Fibroblast of lung (primary cell): ENCODE results near the gene ENPP6. TPM values are rescaled to one million over a fixed set of nuclear protein-coding genes. Genes with fewer than 3 reads are reported as not detected.

Experiments
- DNase-seq, 2 donors: peaks; one replicate each; pipeline versions ENCODE4 v3.0.0 to v3.0.0-alpha.2; 2010; ENCODE audit warnings: low read depth in 2 of 2
- H2AFZ ChIP-seq: 2 replicates; pipeline ENCODE4 v1.5.1; 2012; ENCODE audit warnings: low read length, control low read depth, inconsistent platforms
- H3K27ac ChIP-seq: 2 replicates; pipeline ENCODE4 v1.5.1; 2011; ENCODE audit warnings: low read length, control low read depth; ENCODE audit not compliant: insufficient read depth
- H3K27me3 ChIP-seq: 2 replicates; pipeline ENCODE4 v1.5.1; 2011; ENCODE audit warnings: mild to moderate bottlenecking, low read length; ENCODE audit not compliant: control insufficient read depth, insufficient read depth
- H3K36me3 ChIP-seq: 2 replicates; pipeline ENCODE4 v1.5.1; 2011; ENCODE audit warnings: low read length; ENCODE audit not compliant: control insufficient read depth, insufficient read depth
- H3K4me1 ChIP-seq: 2 replicates; pipeline ENCODE4 v1.5.1; 2011; ENCODE audit warnings: low read length; ENCODE audit not compliant: control insufficient read depth, insufficient read depth; ENCODE audit errors: extremely low read depth
- H3K4me2 ChIP-seq: 2 replicates; pipeline ENCODE4 v1.5.1; 2011; ENCODE audit warnings: low read length, control low read depth; ENCODE audit not compliant: insufficient read depth; ENCODE audit errors: extremely low read depth
- H3K4me3 ChIP-seq, 4 experiments: fragments of 200-600 bp in 1 of 4; sonication (generic) in 1 of 4; replicated peaks in 1 of 4; 2 replicates each; pipeline ENCODE4 v1.5.1; 2011 to 2016; ENCODE audit warnings: low read length in 4 of 4, low read depth in 3 of 4, mild to moderate bottlenecking in 3 of 4, control low read depth in 2 of 4, inconsistent platforms in 1 of 4, mixed read lengths in 1 of 4; ENCODE audit not compliant: insufficient read depth in 1 of 4; ENCODE audit errors: control extremely low read depth in 1 of 4
- H3K79me2 ChIP-seq: 2 replicates; pipeline ENCODE4 v1.5.1; 2012; ENCODE audit warnings: mild to moderate bottlenecking, low read length, inconsistent platforms; ENCODE audit not compliant: control insufficient read depth, insufficient read depth
- H3K9ac ChIP-seq: 2 replicates; pipeline ENCODE4 v1.5.1; 2011; ENCODE audit warnings: mild to moderate bottlenecking, low read length, control low read depth; ENCODE audit not compliant: insufficient read depth
- H3K9me3 ChIP-seq: 2 replicates; pipeline ENCODE4 v1.5.1; 2012; ENCODE audit warnings: low read depth, low read length; ENCODE audit not compliant: control insufficient read depth, insufficient read depth
- H4K20me1 ChIP-seq: 2 replicates; pipeline ENCODE4 v1.5.1; 2011; ENCODE audit warnings: low read length; ENCODE audit not compliant: control insufficient read depth, insufficient read depth; ENCODE audit errors: extremely low read depth
- EZH2 ChIP-seq: IDR thresholded peaks from 2 replicates; pipeline ENCODE4 v1.5.1; 2012; ENCODE audit warnings: low read length, control low read depth, mild to moderate bottlenecking; ENCODE audit errors: missing control alignments
- polyA plus RNA-seq, 2 donors: library from polyadenylated mRNA; depleted of rRNA in 1 of 2; stranded (reverse) in 1 of 2; unstranded in 1 of 2; fragments of >200 nt; gene quantifications; 2 replicates each; pipeline ENCODE4 v1.2.1, GENCODE V29; 2011 to 2012; ENCODE audit warnings: missing spikeins in 1 of 2
- total RNA-seq: library from RNA; depleted of rRNA; stranded (reverse); fragments of >200 nt; gene quantifications from 2 replicates; pipeline ENCODE4 v1.2.1, GENCODE V29; 2014
- TF ChIP-seq, protein P1 (sequence below), 2 donors: IDR thresholded peaks in 1 of 2; conservative IDR thresholded peaks in 1 of 2; 1 replicate in 1 of 2; 2 replicates in 1 of 2; pipeline ENCODE4 v1.5.1; 2011 to 2012; ENCODE audit warnings: low read length in 2 of 2, control low read depth in 1 of 2, inconsistent platforms in 1 of 2, low read depth in 1 of 2, mild to moderate bottlenecking in 1 of 2

Gene ENPP6
- total and polyA plus RNA-seq, 2 donors (not counting 1 experiment from before 2014, with no cell fraction given), result 0.17 to 0.33 TPM

DNA sequence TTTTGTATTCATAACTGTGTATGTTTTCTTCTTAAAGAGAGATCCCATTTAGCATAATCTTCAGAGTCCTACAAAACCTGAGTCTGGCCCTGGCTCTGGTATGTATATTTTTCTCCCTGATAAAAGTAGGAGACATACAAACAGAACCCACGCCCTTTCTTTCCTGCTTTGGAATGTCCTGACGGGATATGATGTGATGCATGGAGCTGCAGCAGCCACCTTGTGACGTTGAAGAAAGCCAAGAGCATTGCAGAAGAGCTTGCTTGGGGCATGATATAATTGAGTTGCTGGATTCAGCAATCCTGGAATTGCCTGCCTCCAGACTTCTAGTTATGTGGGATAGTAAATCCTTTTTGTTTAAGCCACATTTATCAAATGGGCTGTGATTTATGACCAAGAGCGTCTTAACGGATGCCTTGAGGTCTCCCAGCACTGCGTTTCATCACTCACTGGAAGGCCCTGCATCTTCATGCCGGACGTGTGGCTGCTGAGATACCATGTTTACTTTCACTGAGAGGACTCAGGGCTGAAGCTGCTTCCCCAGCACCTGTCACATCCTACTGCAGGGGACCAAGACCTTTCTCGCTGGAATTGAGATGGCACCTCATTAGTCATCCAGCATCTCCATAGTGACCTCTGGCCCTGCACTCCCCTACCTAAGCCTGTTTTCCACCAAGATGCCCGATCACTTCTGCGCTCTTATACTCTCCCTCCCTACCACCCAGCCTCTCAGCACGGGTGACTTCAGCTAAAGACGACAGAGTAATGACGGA, 107.0 kb downstream of the ENPP6 start:
- no peak overlapping the region for H3K27ac ChIP-seq
- H3K4me2 ChIP-seq, result no peak overlapping the region
- no peak overlapping the region for H2AFZ ChIP-seq
- no peak for DNase-seq
- no peak overlapping the region for H3K9ac ChIP-seq
- H3K27me3 ChIP-seq, result no peaks in the 10 kb centered on the region
- H3K9me3 ChIP-seq, result no peaks in the 10 kb centered on the region
- H3K4me1 ChIP-seq, result no peaks in the 10 kb centered on the region
- no peaks in the 10 kb centered on the region for H3K79me2 ChIP-seq
- no peaks in the 10 kb centered on the region for H3K36me3 ChIP-seq
- H4K20me1 ChIP-seq, result no peaks in the 10 kb centered on the region
- TF ChIP-seq, protein P1, sequence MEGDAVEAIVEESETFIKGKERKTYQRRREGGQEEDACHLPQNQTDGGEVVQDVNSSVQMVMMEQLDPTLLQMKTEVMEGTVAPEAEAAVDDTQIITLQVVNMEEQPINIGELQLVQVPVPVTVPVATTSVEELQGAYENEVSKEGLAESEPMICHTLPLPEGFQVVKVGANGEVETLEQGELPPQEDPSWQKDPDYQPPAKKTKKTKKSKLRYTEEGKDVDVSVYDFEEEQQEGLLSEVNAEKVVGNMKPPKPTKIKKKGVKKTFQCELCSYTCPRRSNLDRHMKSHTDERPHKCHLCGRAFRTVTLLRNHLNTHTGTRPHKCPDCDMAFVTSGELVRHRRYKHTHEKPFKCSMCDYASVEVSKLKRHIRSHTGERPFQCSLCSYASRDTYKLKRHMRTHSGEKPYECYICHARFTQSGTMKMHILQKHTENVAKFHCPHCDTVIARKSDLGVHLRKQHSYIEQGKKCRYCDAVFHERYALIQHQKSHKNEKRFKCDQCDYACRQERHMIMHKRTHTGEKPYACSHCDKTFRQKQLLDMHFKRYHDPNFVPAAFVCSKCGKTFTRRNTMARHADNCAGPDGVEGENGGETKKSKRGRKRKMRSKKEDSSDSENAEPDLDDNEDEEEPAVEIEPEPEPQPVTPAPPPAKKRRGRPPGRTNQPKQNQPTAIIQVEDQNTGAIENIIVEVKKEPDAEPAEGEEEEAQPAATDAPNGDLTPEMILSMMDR (conservative IDR thresholded peaks at IDR 0.05 in 1 of 2, IDR thresholded peaks at IDR 0.05 in 1 of 2; ENCODE audit: low read depth in 1 of 2, low read length in 2 of 2), result no peak
- no peak for TF ChIP-seq EZH2
- no peak overlapping the region for H3K4me3 ChIP-seq

DNA sequence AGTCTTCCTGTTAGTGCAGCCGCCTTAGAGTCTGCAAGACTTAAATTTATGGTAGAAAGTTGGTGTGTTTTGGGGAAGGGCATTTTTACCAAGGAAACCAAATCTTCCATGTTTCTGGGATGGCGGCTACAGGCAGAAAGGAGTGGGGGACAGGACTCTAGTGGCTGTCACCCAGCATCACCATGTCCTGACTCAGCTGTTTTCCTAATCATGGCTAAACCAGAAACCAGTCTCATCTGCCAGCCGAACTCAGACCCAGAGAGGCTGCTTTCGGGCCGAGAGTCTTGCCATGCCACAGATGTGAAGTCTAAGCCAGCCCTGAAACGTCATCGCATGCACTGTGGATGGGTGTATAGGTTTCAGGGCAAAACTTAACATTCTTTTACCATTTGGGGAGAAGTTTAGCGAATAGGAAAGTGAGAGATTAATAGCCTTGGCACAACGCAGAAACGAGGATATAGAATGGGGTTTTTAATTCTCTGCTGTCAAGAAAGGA, 109.6 kb downstream of the ENPP6 start:
- Histone ChIP-seq H3K4me2 (no peak overlapping the region), H2AFZ (no peak overlapping the region), H3K27ac (no peak overlapping the region), H3K4me1 (no peaks in the 10 kb centered on the region), H3K9me3 (no peaks in the 10 kb centered on the region), H3K27me3 (no peaks in the 10 kb centered on the region), H3K9ac (no peak overlapping the region), H3K4me3 (no peak overlapping the region), H3K79me2 (no peaks in the 10 kb centered on the region), H3K36me3 (no peaks in the 10 kb centered on the region), H4K20me1 (no peaks in the 10 kb centered on the region)
- TF ChIP-seq, protein P1 (conservative IDR thresholded peaks at IDR 0.05 in 1 of 2, IDR thresholded peaks at IDR 0.05 in 1 of 2; ENCODE audit: low read depth in 1 of 2, low read length in 2 of 2), result no peak
- TF ChIP-seq EZH2, result no peak
- no peak for DNase-seq

DNA sequence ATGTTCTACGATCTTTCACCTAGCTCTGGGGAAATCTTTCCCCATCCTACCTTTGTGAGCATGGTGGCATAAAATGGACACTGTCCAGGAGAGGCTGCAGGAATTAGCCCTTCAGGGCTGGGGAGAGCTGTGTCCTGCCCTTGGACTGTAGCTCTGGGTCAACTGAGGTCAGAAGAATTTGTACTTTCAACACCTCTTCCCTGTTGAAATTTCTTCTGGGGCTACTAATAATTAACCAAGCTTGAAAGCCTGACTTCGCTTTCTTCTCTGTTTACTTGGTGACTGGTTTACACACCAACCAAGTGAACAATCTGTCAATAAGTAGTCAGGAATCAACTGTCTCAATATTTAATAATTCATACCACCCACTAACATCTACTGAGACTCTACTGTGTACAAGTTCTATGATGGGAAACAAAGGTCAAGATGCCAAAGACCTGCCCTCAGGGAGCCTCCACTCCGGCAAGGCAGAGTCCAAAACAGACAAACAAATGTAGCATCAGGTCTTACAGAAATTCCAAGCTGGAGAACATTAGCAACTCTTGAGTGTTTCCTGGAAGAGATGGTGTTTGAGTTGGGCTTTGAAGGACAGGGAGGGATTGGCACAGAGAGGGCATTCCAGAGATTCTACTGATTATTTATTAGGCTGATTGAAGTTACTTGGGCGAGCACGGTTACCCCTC, 113.1 kb downstream of the ENPP6 start:
- DNase-seq, result peak in 1 of 2 donors; percentile 39
- Histone ChIP-seq H3K4me2 (no peak overlapping the region), H3K4me3 (no peak overlapping the region), H3K79me2 (no peaks in the 10 kb centered on the region), H3K27me3 (no peaks in the 10 kb centered on the region), H3K9me3 (no peaks in the 10 kb centered on the region), H4K20me1 (no peaks in the 10 kb centered on the region), H3K4me1 (no peaks in the 10 kb centered on the region), H3K9ac (no peak overlapping the region), H2AFZ (no peak overlapping the region), H3K36me3 (no peaks in the 10 kb centered on the region), H3K27ac (no peak overlapping the region)
- TF ChIP-seq, protein P1 (conservative IDR thresholded peaks at IDR 0.05 in 1 of 2, IDR thresholded peaks at IDR 0.05 in 1 of 2; ENCODE audit: low read depth in 1 of 2, low read length in 2 of 2), result no peak
- no peak for TF ChIP-seq EZH2
